ENCODE data around the gene PAMR1. TPM values are rescaled to one million over a fixed set of nuclear protein-coding genes. Genes with fewer than 3 reads are reported as not detected.

Gene PAMR1
- total and polyA plus RNA-seq, 9 of the 15 experiments (the other 6 are each of a cell fraction or from before 2014, with no cell fraction given), result not detected

- FAIRE-seq, result no peak
Observed at GRCh38 chr11:35413598-35413997, 111.8 kb downstream of the PAMR1 start.

More at GRCh38 chr11:35413598-35413997, 111.8 kb downstream of the PAMR1 start:
- ChIA-PET CTCF (ENCODE audit: low intra/inter-chr PET ratio) (interaction anchor here (1.9 kb wide), 1 partner anchor 176 kb away, joined by 4 read pairs; no protein-coding TSS in a partner anchor), POLR2A (no interaction called here)
- Histone ChIP-seq H3K79me2 (ENCODE audit: control insufficient read depth, insufficient read depth, low read length) (no peaks in the 10 kb centered on the region), H3K36me3 (ENCODE audit: control insufficient read depth, insufficient read depth, low read length) (no peaks in the 10 kb centered on the region), H3K9me1 (ENCODE audit: control insufficient read depth, insufficient read depth, low read length) (no peaks in the 10 kb centered on the region), H3K27me3 (ENCODE audit: control insufficient read depth in 2 of 2, insufficient read depth in 2 of 2, low read length in 2 of 2) (peaks cover 11 to 14% of the 10 kb centered on the region in 2 experiments; a peak in 4 of 5 replicates), H2AFZ (ENCODE audit: low read depth, low read length) (no peak overlapping the region), H4K20me1 (replicated peaks; ENCODE audit: control insufficient read depth, insufficient read depth, low read length) (no peaks in the 10 kb centered on the region), H3K27ac (ENCODE audit: extremely low read depth, low read depth, low read length) (no peak overlapping the region), H3K9me3 (replicated peaks; ENCODE audit: control insufficient read depth, insufficient read depth, low read depth, low read length) (no peaks in the 10 kb centered on the region), H3K4me3 (no peak overlapping the region), H3K4me2 (ENCODE audit: insufficient read depth, low read length) (no peak overlapping the region), H3K9ac (ENCODE audit: insufficient read depth in 1 of 2, low read depth in 2 of 2, low read length in 2 of 2) (no peak overlapping the region), H3K4me1 (replicated peaks in 1 of 2; ENCODE audit: control insufficient read depth in 2 of 2, insufficient read depth in 2 of 2, low read length in 2 of 2) (no peaks in the 10 kb centered on the region)
- no peak for ATAC-seq
- BruUV-seq (replicated peaks), result no TSS peak
- intact Hi-C loops (cut with micrococcal nuclease) (no loop called here), in situ Hi-C loops (cut with MboI) (no loop called here)
- 0% methylated on average over 3 of the region's 3 CpGs for WGBS (ENCODE audit: insufficient coverage, low coverage, missing lambda C conversion rate)
- TF ChIP-seq ZZZ3 (IDR thresholded peaks at IDR 0.05), result no peak
- no peak for TF ChIP-seq MYC (IDR thresholded peaks at IDR 0.05; ENCODE audit: low read depth, low read length)
- TF ChIP-seq MYC (CRISPR knock-in tag; IDR thresholded peaks at IDR 0.05; ENCODE audit: borderline replicate concordance, low read depth), result no peak
- no peak for TF ChIP-seq TEAD2 (tag; IDR thresholded peaks at IDR 0.05)
- TF ChIP-seq HCFC1 (IDR thresholded peaks at IDR 0.05; ENCODE audit: low read depth, low read length), result no peak
- TF ChIP-seq PRMT5 (CRISPR knock-in tag; IDR thresholded peaks at IDR 0.05), result no peak
- TF ChIP-seq ZNF395 (CRISPR knock-in tag; IDR thresholded peaks at IDR 0.05), result no peak
- no peak for TF ChIP-seq MBD2 (IDR thresholded peaks at IDR 0.05; ENCODE audit: borderline replicate concordance, low read depth)
- no peak for TF ChIP-seq RBFOX2 (IDR thresholded peaks at IDR 0.05; ENCODE audit: low read depth, low read length)
- no peak for TF ChIP-seq ZNF780A (CRISPR knock-in tag; IDR thresholded peaks at IDR 0.05)
- TF ChIP-seq PYGO2 (tag; IDR thresholded peaks at IDR 0.05), result no peak
- TF ChIP-seq NR2F6 (CRISPR knock-in tag; IDR thresholded peaks at IDR 0.05), result no peak
- TF ChIP-seq ZBTB26 (CRISPR knock-in tag; IDR thresholded peaks at IDR 0.05), result no peak
- TF ChIP-seq TAF15 (IDR thresholded peaks at IDR 0.05; ENCODE audit: low read depth, low read length), result no peak
- TF ChIP-seq CEBPB (tag; IDR thresholded peaks at IDR 0.05), result no peak
- no peak for TF ChIP-seq HES1 (IDR thresholded peaks at IDR 0.05; ENCODE audit: low read depth)
- no peak for TF ChIP-seq HDAC2 (IDR thresholded peaks at IDR 0.05)
- no peak for TF ChIP-seq ARHGAP35 (IDR thresholded peaks at IDR 0.05; ENCODE audit: partially characterized antibody)
- no peak for DNase-seq (ENCODE audit: extremely low read depth in 1 of 4, low spot score in 3 of 4)

Measured in K562 (cell line).